ENCODE data around the gene VDAC2.

VDAC2 gene

DNA sequence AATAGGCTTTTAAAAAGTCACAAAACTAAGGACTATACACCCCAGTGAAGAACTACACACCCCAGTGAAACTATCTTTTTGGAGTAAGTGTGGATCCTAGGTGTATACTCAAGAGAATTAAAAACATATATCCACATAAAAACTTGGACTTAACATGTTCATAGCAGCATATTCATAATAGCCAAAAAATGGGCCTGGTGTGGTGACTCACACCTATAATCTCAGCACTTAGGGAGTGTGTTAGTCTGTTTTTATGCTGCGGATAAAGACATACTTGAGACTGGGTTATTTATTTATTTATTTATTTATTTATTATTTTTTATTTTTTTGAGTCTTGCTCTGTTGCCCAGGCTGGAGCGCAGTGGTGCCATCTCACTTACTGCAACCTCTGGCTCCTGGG, 44.1 kb downstream of the VDAC2 start:
- no peak for DNase-seq

DNA sequence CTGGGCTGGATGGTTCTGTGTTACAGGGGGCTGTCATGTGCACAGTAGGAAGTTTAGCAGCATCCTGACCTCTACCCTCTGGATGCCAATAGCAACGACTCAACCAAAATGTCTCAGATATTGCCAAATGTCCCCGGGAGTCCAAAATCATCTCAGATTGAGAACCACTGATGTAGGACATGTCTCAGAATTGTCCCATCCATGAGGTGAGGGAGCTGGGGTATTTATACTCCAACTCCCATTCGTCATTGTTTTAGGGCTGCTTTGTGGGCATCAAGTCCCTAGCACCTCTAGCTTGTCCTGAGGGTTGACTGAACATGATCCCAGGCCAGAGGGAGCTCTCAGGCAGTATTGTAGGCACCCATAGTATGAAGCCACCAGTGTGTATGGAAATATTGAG, 50.4 kb downstream of the VDAC2 start:
- no peak for DNase-seq

DNA sequence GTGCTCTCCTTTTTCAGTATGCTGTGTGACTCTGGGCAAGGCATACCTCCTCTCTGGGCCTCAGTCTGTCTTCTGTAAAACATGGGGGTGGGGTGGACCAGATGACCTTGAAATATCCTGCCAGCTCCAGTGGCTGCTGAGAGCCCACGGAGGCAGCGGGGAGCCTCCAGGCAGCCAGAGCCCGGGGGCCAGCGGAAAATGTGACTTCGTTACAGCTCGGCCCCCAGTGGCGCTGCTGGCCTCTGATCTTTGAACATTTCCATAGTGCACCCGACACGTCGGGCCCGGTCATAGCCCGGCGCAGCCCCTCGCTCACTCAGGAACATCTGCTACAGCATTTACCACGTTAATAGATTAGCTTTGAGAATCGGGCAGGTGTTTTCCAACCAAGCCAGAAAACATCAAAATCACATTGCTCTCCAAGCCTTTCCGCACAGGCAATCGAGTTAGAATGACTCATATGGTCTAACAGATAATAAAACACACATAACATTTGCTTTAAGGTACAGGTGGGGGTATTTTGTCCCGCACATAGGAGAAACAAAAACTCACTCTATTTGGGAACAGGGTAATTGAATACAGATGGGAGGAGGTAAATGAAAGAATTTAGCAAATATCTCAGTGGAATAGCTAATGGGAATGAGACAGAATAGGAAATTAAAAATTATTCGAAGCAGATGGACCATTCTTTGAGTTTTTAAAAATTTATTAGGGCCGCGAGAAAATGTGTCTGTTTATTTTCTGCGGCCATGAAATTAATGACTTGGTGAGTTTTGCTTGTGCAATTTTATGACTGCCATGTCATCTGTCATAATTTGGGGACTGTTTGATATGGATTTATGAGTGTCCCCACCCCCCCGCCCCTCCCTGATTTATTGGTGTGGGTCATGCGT, 51.5 kb downstream of the VDAC2 start:
- DNase-seq, result peak; percentile 64

- no peak for DNase-seq
These were observed 53.2 kb downstream of the VDAC2 start for GRCh38 chr10:75263806-75264205.

- DNase-seq, result no peak
These were observed 55.3 kb downstream of the VDAC2 start for GRCh38 chr10:75265856-75266255.

GRCh38 chr10:75266945-75267344, 56.3 kb downstream of the VDAC2 start:
- no peak for DNase-seq

- DNase-seq, result no peak
These were observed 59.0 kb downstream of the VDAC2 start for GRCh38 chr10:75269605-75270004.

DNA sequence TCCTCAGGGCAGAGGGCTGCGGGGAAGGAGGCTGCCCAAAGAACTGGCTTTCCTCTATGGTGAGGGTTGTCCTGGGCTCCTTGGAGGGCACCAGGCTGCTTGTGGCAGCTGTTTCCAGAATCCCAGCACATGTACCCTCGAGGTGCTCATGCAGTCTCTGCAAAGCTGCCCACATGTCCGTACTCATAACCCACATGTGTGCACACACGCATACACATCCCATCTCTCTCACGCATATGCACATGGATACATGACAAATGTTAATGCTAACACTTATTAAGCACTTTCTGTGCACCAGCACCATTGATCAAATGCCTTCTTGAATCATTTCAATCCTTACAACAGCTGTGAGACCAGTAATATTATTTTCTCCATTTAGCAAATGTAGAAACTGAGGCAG, 61.5 kb downstream of the VDAC2 start:
- DNase-seq, result no peak

DNA sequence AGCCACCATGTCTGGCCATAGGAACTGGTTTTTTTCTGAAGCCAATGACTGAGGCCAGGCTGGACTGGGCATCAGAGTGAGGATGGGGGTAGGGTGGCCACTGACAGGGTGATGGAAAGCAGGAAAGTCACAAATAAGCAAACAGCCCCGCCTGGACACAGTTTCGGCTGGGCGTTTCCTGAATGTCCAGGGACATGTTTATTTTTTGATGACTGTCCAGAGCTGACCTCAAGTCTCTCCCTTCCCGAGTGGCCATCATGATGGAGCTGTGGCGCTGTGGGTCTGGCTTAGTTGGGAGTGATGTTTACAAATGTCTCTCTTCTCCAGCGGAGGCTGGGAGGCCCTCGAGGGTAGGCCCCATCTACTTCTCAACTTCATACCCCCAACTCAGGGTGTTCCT, 62.3 kb downstream of the VDAC2 start:
- DNase-seq, result no peak

GRCh38 chr10:75276069-75276872, 65.7 kb downstream of the VDAC2 start:
- DNase-seq, result no peak

DNA sequence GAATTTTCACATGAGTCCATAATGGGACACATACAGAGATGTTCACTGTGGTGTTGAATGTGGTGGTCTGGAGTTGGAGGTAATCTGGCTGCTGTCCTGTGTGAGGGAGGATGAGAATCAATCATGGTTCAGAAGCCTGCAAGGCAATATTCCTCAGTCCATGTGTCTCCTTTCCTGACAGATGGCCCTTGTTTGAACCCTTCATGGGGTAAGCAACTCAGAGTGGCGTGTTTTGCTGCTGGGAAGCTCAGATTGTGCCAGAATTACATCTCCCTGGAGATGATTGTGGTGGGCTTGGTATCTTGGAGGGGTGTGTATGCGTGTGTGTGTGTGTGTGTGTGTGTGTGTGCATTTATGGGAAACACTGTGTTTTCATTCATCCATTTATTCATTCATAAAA, 69.6 kb downstream of the VDAC2 start:
- no peak for DNase-seq
